PC-9 (cell line): Measurements from ENCODE around the gene MIER2.

Source experiments
- CTCF ChIP-seq: fragments of 200-600 bp; sonication (generic); conservative IDR thresholded peaks from 2 replicates; pipeline ENCODE4 v1.6.1; 2017; ENCODE audit warnings: mixed run types, antibody characterized with exemption, mild to moderate bottlenecking, moderate library complexity
- EZH2 ChIP-seq: fragments of 200-600 bp; sonication (generic); IDR thresholded peaks from 2 replicates; pipeline ENCODE4 v1.8.0; 2017; ENCODE audit warnings: antibody characterized with exemption, low read depth

GRCh38 chr19:355134-355533 is 10.5 kb upstream of the MIER2 start:
- TF ChIP-seq CTCF, result no peak
- no peak for TF ChIP-seq EZH2
